ENCODE data around the gene MCM5.
"Not testable (repeated sequence)": the region's sequence is repeated elsewhere in the genome, so short reads cannot be mapped to it uniquely, and the experiment has no call there.

Gene MCM5

GRCh38 chr22:35379146-35379993 is 20.6 kb upstream of the MCM5 start:
- no peak for DNase-seq

GRCh38 chr22:35380013-35380412 is 19.9 kb upstream of the MCM5 start:
- DNase-seq = no peak

GRCh38 chr22:35380537-35381423 is 19.2 kb upstream of the MCM5 start, which contains the start of gene HMOX1:
Gene HMOX1 (plus strand): TSS chr22:35381096. CDS start chr22:35381174, 78 bp downstream.
- DNase-seq = peak; percentile 5

- DNase-seq = no peak
Observed at GRCh38 chr22:35381424-35382009, 18.4 kb upstream of the MCM5 start.

GRCh38 chr22:35383679-35384071 is 16.3 kb upstream of the MCM5 start:
- no peak for DNase-seq

GRCh38 chr22:35384527-35384926 is 15.4 kb upstream of the MCM5 start:
- no peak for DNase-seq

GRCh38 chr22:35384975-35385588 is 14.9 kb upstream of the MCM5 start:
- DNase-seq = no peak

- no peak for DNase-seq
Observed at GRCh38 chr22:35386670-35387288, 13.2 kb upstream of the MCM5 start.

- DNase-seq = no peak
Observed at GRCh38 chr22:35390933-35391332, 9.0 kb upstream of the MCM5 start.

GRCh38 chr22:35392357-35392756 is 7.6 kb upstream of the MCM5 start:
- no peak for DNase-seq

GRCh38 chr22:35393116-35394010 is 6.6 kb upstream of the MCM5 start:
- DNase-seq = no peak

- no peak for DNase-seq
Observed at GRCh38 chr22:35394011-35394312, 6.0 kb upstream of the MCM5 start.

- DNase-seq = no peak
Observed at GRCh38 chr22:35394810-35395563, 5.0 kb upstream of the MCM5 start.

GRCh38 chr22:35396622-35397021 is 3.3 kb upstream of the MCM5 start:
- DNase-seq = not testable (repeated sequence)

- no peak for DNase-seq
Observed at GRCh38 chr22:35397095-35397904, 2.6 kb upstream of the MCM5 start.

- no peak for DNase-seq
Observed at GRCh38 chr22:35398591-35398973, 1.4 kb upstream of the MCM5 start.

GRCh38 chr22:35399114-35399677 is 744 bp upstream of the MCM5 start:
- no peak for DNase-seq

- DNase-seq = no peak
Observed at GRCh38 chr22:35400501-35400790, 506 bp downstream of the MCM5 start.

GRCh38 chr22:35401863-35402262 is 1.9 kb downstream of the MCM5 start:
- DNase-seq = no peak

GRCh38 chr22:35403356-35403755 is 3.4 kb downstream of the MCM5 start:
- no peak for DNase-seq

Measured in activated T-cell treated with anti-CD3 and anti-CD28 coated beads for 4 hours (primary cell).